SK-N-SH (cell line): ENCODE results near the gene ADGRL3. TPM values are rescaled to one million over a fixed set of nuclear protein-coding genes. Genes with fewer than 3 reads are reported as not detected.

Source experiments
- CTCF ChIA-PET: fragments of 300-600, 350-600 bp; formaldehyde crosslinking; extraction: SDS; loops from one replicate; lab custom pipeline; 2021; lab: Yijun Ruan, JAX
- POLR2A ChIA-PET: fragments of 350-600 bp; sonication (Branson Sonifier 250); formaldehyde crosslinking; extraction: SDS; loops from one replicate; lab custom pipeline; 2020; ENCODE audit warnings: antibody characterized with exemption, inconsistent platforms; lab: Yijun Ruan, JAX
- DNase-seq: peaks from one replicate; pipeline ENCODE4 v3.0.0; 2012
- H2AFZ ChIP-seq: fragments of 200-600 bp; sonication (generic); 2 replicates; pipeline ENCODE4 v1.8.1; 2016; ENCODE audit warnings: antibody characterized with exemption, mild to moderate bottlenecking, low read depth
- H3F3A ChIP-seq: fragments of 200-600 bp; sonication (generic); replicated peaks from 2 replicates; pipeline ENCODE3; 2016; ENCODE audit warnings: antibody characterized with exemption, mild to moderate bottlenecking; ENCODE audit not compliant: insufficient read depth
- H3K27ac ChIP-seq, 2 experiments: fragments of 200-500 bp in 1 of 2; fragments of 200-600 bp in 1 of 2; sonication (Bioruptor generic) in 1 of 2; sonication (generic), shearing (Covaris generic) in 1 of 2; 2 replicates each; pipeline versions ENCODE4 v1.5.1 to v1.6.1; 2014 to 2016; ENCODE audit warnings: low read depth in 2 of 2, inconsistent platforms in 1 of 2, low read length in 1 of 2, mild to moderate bottlenecking in 1 of 2, mixed read lengths in 1 of 2
- H3K27me3 ChIP-seq: fragments of 200-600 bp; sonication (generic), shearing (Covaris generic); 2 replicates; pipeline ENCODE4 v1.6.1; 2016; ENCODE audit warnings: mixed run types; ENCODE audit not compliant: insufficient read depth
- H3K36me3 ChIP-seq, 2 experiments: fragments of 200-500 bp in 1 of 2; fragments of 200-600 bp in 1 of 2; sonication (Bioruptor generic) in 1 of 2; sonication (generic) in 1 of 2; replicated peaks in 1 of 2; 2 replicates each; pipeline versions ENCODE3 to v1.5.1; 2014 to 2016; ENCODE audit warnings: low read length in 1 of 2, mild to moderate bottlenecking in 1 of 2; ENCODE audit not compliant: insufficient read depth in 2 of 2, control insufficient read depth in 1 of 2
- H3K4me1 ChIP-seq, 2 experiments: fragments of 200-500 bp in 1 of 2; fragments of 200-600 bp in 1 of 2; sonication (Bioruptor generic) in 1 of 2; sonication (generic), shearing (Covaris generic) in 1 of 2; 2 replicates each; pipeline versions ENCODE4 v1.5.1 to v1.6.1; 2014 to 2016; ENCODE audit warnings: low read depth in 1 of 2, low read length in 1 of 2, mixed run types in 1 of 2; ENCODE audit not compliant: insufficient read depth in 2 of 2, control insufficient read depth in 1 of 2
- H3K4me2 ChIP-seq: fragments of 200-600 bp; sonication (generic), shearing (Covaris generic); 2 replicates; pipeline ENCODE4 v1.6.1; 2017; ENCODE audit warnings: mixed run types
- H3K4me3 ChIP-seq, 2 experiments: fragments of 200-500 bp in 1 of 2; fragments of 200-600 bp in 1 of 2; sonication (Bioruptor generic) in 1 of 2; sonication (generic), shearing (Covaris generic) in 1 of 2; 2 replicates each; pipeline versions ENCODE4 v1.5.1 to v1.8.1; 2014 to 2016; ENCODE audit warnings: low read depth in 2 of 2, inconsistent platforms in 1 of 2, low read length in 1 of 2, mild to moderate bottlenecking in 1 of 2, mixed read lengths in 1 of 2, moderate library complexity in 1 of 2
- H3K79me2 ChIP-seq: fragments of 200-600 bp; sonication (generic); 2 replicates; pipeline ENCODE4 v1.8.1; 2017; ENCODE audit warnings: mild to moderate bottlenecking; ENCODE audit not compliant: insufficient read depth
- H3K9ac ChIP-seq: fragments of 200-600 bp; sonication (generic); 2 replicates; pipeline ENCODE4 v1.6.1; 2017; ENCODE audit warnings: mixed run types
- H3K9me2 ChIP-seq: fragments of 200-600 bp; sonication (generic); 2 replicates; pipeline ENCODE4 v1.6.1; 2017; ENCODE audit warnings: mixed run types
- H3K9me3 ChIP-seq: fragments of 200-600 bp; sonication (generic); 2 replicates; pipeline ENCODE4 v1.6.1; 2017; ENCODE audit warnings: mixed run types, mild to moderate bottlenecking, moderate library complexity
- H4K20me1 ChIP-seq: fragments of 200-600 bp; sonication (generic); 2 replicates; pipeline ENCODE4 v1.6.1; 2017; ENCODE audit warnings: mild to moderate bottlenecking, mixed run types; ENCODE audit not compliant: insufficient read depth
- ELF1 ChIP-seq: IDR thresholded peaks from 2 replicates; pipeline ENCODE4 v1.4.0; 2012
- EZH2phosphoT487 ChIP-seq: fragments of 200-600 bp; sonication (generic); IDR thresholded peaks from 2 replicates; pipeline ENCODE4 v1.6.1; 2017; ENCODE audit warnings: low read depth, mixed run types, mild to moderate bottlenecking, antibody characterized with exemption, moderate library complexity, borderline replicate concordance
- FOSL2 ChIP-seq: IDR thresholded peaks from 2 replicates; pipeline ENCODE4 v1.4.0; 2012; ENCODE audit warnings: low read depth, mild to moderate bottlenecking, moderate library complexity, borderline replicate concordance
- FOXM1 ChIP-seq: IDR thresholded peaks from 2 replicates; pipeline ENCODE4 v1.4.0; 2012; ENCODE audit warnings: low read depth, mild to moderate bottlenecking
- GABPA ChIP-seq: IDR thresholded peaks from 2 replicates; pipeline ENCODE4 v1.4.0; 2012; ENCODE audit warnings: low read depth, mild to moderate bottlenecking
- JUND ChIP-seq: IDR thresholded peaks from 2 replicates; pipeline ENCODE4 v1.4.0; 2012
- MAX ChIP-seq: IDR thresholded peaks from 2 replicates; pipeline ENCODE4 v1.4.0; 2012; ENCODE audit warnings: low read depth
- RAD21 ChIP-seq: IDR thresholded peaks from 2 replicates; pipeline ENCODE4 v1.6.1; 2012; ENCODE audit warnings: mild to moderate bottlenecking, low read length
- REST ChIP-seq: IDR thresholded peaks from 2 replicates; pipeline ENCODE4 v1.6.1; 2012; ENCODE audit warnings: mild to moderate bottlenecking, low read depth, low read length, moderate library complexity
- SIN3A ChIP-seq: IDR thresholded peaks from 2 replicates; pipeline ENCODE4 v1.6.1; 2012; ENCODE audit warnings: low read depth, mild to moderate bottlenecking, low read length, moderate library complexity, borderline replicate concordance
- SMC3 ChIP-seq: IDR thresholded peaks from 2 replicates; pipeline ENCODE4 v1.6.1; 2012; ENCODE audit warnings: low read depth, low read length, improper control_type of control experiment
- TEAD4 ChIP-seq: IDR thresholded peaks from 2 replicates; pipeline ENCODE4 v1.4.0; 2012; ENCODE audit warnings: mild to moderate bottlenecking, borderline replicate concordance; ENCODE audit not compliant: insufficient read depth
- WGBS: methylation state at CpG from one replicate; pipeline ENCODE4 v1.1.6; 2017; ENCODE audit warnings: low lambda C conversion rate; 5-methylcytosine and 5-hydroxymethylcytosine counted together
- polyA plus RNA-seq, 3 experiments: library from polyadenylated mRNA; depleted of rRNA; stranded (reverse); fragments of >200 nt; gene quantifications; 2 replicates each; pipeline ENCODE4 v1.2.3, GENCODE V29; 2012

Gene ADGRL3
- polyA plus RNA-seq, 1 of the 3 experiments (the other 2 are of a cell fraction) = 0.03 TPM

GRCh38 chr4:61541459-61541858 is 341.3 kb downstream of the ADGRL3 start:
- no peak overlapping the region for H3K4me3 ChIP-seq
- 66% methylated on average over 2 of the region's 2 CpGs for WGBS
- CTCF ChIA-PET = interaction anchor here (0.8 to 1.2 kb wide), 5 partner anchors 9 to 1168 kb away, joined by 3 to 8 read pairs (median 3); no protein-coding TSS in a partner anchor

GRCh38 chr4:61543976-61544375 is 343.9 kb downstream of the ADGRL3 start:
- TF ChIP-seq TEAD4 (no peak), SMC3 (no peak), REST (no peak), FOSL2 (no peak), ELF1 (no peak), GABPA (no peak), EZH2phosphoT487 (no peak), MAX (no peak), FOXM1 (no peak), JUND (no peak)
- H2AFZ ChIP-seq = no peak overlapping the region
- DNase-seq = no peak
- H3K4me1 ChIP-seq = no peaks in the 10 kb centered on the region; a peak in 1 of 4 replicates
- POLR2A ChIA-PET = no interaction called here
- 34% methylated on average over 3 of the region's 3 CpGs for WGBS
- no peak overlapping the region for H3K27ac ChIP-seq
- H4K20me1 ChIP-seq = no peaks in the 10 kb centered on the region
- no peaks in the 10 kb centered on the region for H3K9me2 ChIP-seq
- no peaks in the 10 kb centered on the region for H3K36me3 ChIP-seq
- H3K9me3 ChIP-seq = no peaks in the 10 kb centered on the region
- no peaks in the 10 kb centered on the region for H3F3A ChIP-seq
- H3K27me3 ChIP-seq = no peaks in the 10 kb centered on the region
- no peak overlapping the region for H3K4me3 ChIP-seq
- no peak overlapping the region for H3K9ac ChIP-seq
- no peaks in the 10 kb centered on the region for H3K79me2 ChIP-seq
- CTCF ChIA-PET = no interaction called here
- no peak overlapping the region for H3K4me2 ChIP-seq

More at GRCh38 chr4:61541459-61541858, 341.3 kb downstream of the ADGRL3 start:
- no peak overlapping the region for H3K4me2 ChIP-seq
- H4K20me1 ChIP-seq = no peaks in the 10 kb centered on the region
- POLR2A ChIA-PET = no interaction called here
- H3K9me3 ChIP-seq = no peaks in the 10 kb centered on the region
- H3K4me1 ChIP-seq = no peaks in the 10 kb centered on the region; a peak in 1 of 4 replicates
- H3K9me2 ChIP-seq = no peaks in the 10 kb centered on the region
- no peak overlapping the region for H3K9ac ChIP-seq
- no peaks in the 10 kb centered on the region for H3K79me2 ChIP-seq
- H3K27me3 ChIP-seq = no peaks in the 10 kb centered on the region
- no peaks in the 10 kb centered on the region for H3F3A ChIP-seq
- no peaks in the 10 kb centered on the region for H3K36me3 ChIP-seq
- H2AFZ ChIP-seq = no peak overlapping the region
- DNase-seq = no peak
- TF ChIP-seq RAD21 (peak; percentile 53), SIN3A (no peak)
- TF ChIP-seq, all 33 proteins: peak for 1
- H3K27ac ChIP-seq = no peak overlapping the region
